Neural cell (in vitro differentiated cells): Measurements from ENCODE around the gene TBPL1. TPM values are rescaled to one million over a fixed set of nuclear protein-coding genes. Genes with fewer than 3 reads are reported as not detected.

Source experiments
- H2AFZ ChIP-seq: fragments of 200-600, 300-800 bp; sonication (generic), shearing (Covaris generic); 2 replicates; pipeline ENCODE4 v1.6.0; 2014; ENCODE audit warnings: low read depth, mild to moderate bottlenecking, antibody characterized with exemption, low read length, moderate library complexity
- H3F3A ChIP-seq: fragments of 200-600 bp; shearing (Covaris generic); 2 replicates; pipeline ENCODE4 v1.6.1; 2016; ENCODE audit warnings: mild to moderate bottlenecking, moderate library complexity, mixed read lengths, antibody characterized with exemption, low read length; ENCODE audit not compliant: insufficient read depth, poor library complexity, severe bottlenecking
- H3K27ac ChIP-seq: fragments of 200-600, 300-800 bp; sonication (generic), shearing (Covaris generic); 2 replicates; pipeline ENCODE4 v1.5.1; 2014; ENCODE audit warnings: mild to moderate bottlenecking, low read length, moderate library complexity
- H3K27me3 ChIP-seq: fragments of 300-800, 200-600 bp; sonication (generic), shearing (Covaris generic); 2 replicates; pipeline ENCODE4 v1.6.0; 2014; ENCODE audit warnings: mild to moderate bottlenecking, low read depth, low read length, moderate library complexity; ENCODE audit not compliant: insufficient read depth
- H3K36me3 ChIP-seq: fragments of 300-800, 200-600 bp; sonication (generic), shearing (Covaris generic); 2 replicates; pipeline ENCODE4 v1.5.1; 2014; ENCODE audit warnings: mild to moderate bottlenecking, antibody characterized with exemption, low read length, moderate library complexity; ENCODE audit not compliant: insufficient read depth
- H3K4me2 ChIP-seq: fragments of 300-800, 200-600 bp; sonication (generic), shearing (Covaris generic); 2 replicates; pipeline ENCODE4 v1.6.0; 2014; ENCODE audit warnings: mild to moderate bottlenecking, low read length
- H3K4me3 ChIP-seq: fragments of 300-800, 200-600 bp; sonication (generic), shearing (Covaris generic); 2 replicates; pipeline ENCODE4 v1.5.1; 2014; ENCODE audit warnings: mild to moderate bottlenecking, low read length, moderate library complexity
- H3K79me2 ChIP-seq: fragments of 200-600 bp; shearing (Covaris generic); replicated peaks from 2 replicates; pipeline ENCODE4 v1.6.0; 2014; ENCODE audit warnings: mild to moderate bottlenecking, low read length, moderate library complexity; ENCODE audit not compliant: insufficient read depth
- H3K9ac ChIP-seq: fragments of 300-800, 200-600 bp; sonication (generic), shearing (Covaris generic); 2 replicates; pipeline ENCODE4 v1.6.1; 2016; ENCODE audit warnings: mild to moderate bottlenecking, low read length, mixed read lengths
- H3K9me2 ChIP-seq: fragments of 200-600 bp; shearing (Covaris generic); 2 replicates; pipeline ENCODE4 v1.6.1; 2016; ENCODE audit warnings: mild to moderate bottlenecking, low read length, mixed read lengths; ENCODE audit not compliant: insufficient read depth
- H3K9me3 ChIP-seq: fragments of 200-600, 300-800 bp; sonication (generic), shearing (Covaris generic); 2 replicates; pipeline ENCODE4 v1.6.1; 2016; ENCODE audit warnings: mild to moderate bottlenecking, mixed run types, low read length, moderate library complexity, mixed read lengths
- H4K20me1 ChIP-seq: fragments of 200-600 bp; shearing (Covaris generic); 2 replicates; pipeline ENCODE4 v1.6.1; 2016; ENCODE audit warnings: mild to moderate bottlenecking, mixed run types; ENCODE audit not compliant: insufficient read depth
- EP300 ChIP-seq: fragments of 450-650 bp; conservative IDR thresholded peaks from 2 replicates; pipeline ENCODE4 v1.6.1; 2014; ENCODE audit warnings: antibody characterized with exemption, mild to moderate bottlenecking, moderate library complexity; ENCODE audit not compliant: poor library complexity, severe bottlenecking
- EZH2 ChIP-seq: fragments of 200-600, 300-800 bp; shearing (Covaris generic), sonication (generic); IDR thresholded peaks from 2 replicates; pipeline ENCODE4 v1.6.1; 2014; ENCODE audit warnings: antibody characterized with exemption, low read length, borderline replicate concordance, mild to moderate bottlenecking; ENCODE audit not compliant: insufficient read depth, poor library complexity, severe bottlenecking
- MXI1 ChIP-seq: fragments of 450-650 bp; conservative IDR thresholded peaks from 2 replicates; pipeline ENCODE4 v1.6.1; 2014; ENCODE audit warnings: antibody characterized with exemption, mild to moderate bottlenecking; ENCODE audit not compliant: poor library complexity, severe bottlenecking
- POLR2AphosphoS5 ChIP-seq: IDR thresholded peaks from 2 replicates; pipeline ENCODE4 v1.6.1; 2012
- RAD21 ChIP-seq: fragments of 450-650 bp; conservative IDR thresholded peaks from 2 replicates; pipeline ENCODE4 v1.6.1; 2014; ENCODE audit warnings: antibody characterized with exemption, mild to moderate bottlenecking, moderate library complexity
- SMC3 ChIP-seq: fragments of 450-650 bp; conservative IDR thresholded peaks from 2 replicates; pipeline ENCODE4 v1.6.1; 2014; ENCODE audit warnings: antibody characterized with exemption, mild to moderate bottlenecking, moderate library complexity; ENCODE audit not compliant: poor library complexity
- TAF1 ChIP-seq: IDR thresholded peaks from 2 replicates; pipeline ENCODE4 v1.6.1; 2012; ENCODE audit warnings: low read depth
- polyA plus RNA-seq: library from polyadenylated mRNA; depleted of rRNA; stranded (reverse); fragments of >200 nt; gene quantifications from 2 replicates; pipeline ENCODE4 v1.2.3, GENCODE V29; 2014
- TF ChIP-seq, protein P1 (sequence below): IDR thresholded peaks from 2 replicates; pipeline ENCODE4 v1.6.1; 2012; ENCODE audit warnings: borderline replicate concordance
- TF ChIP-seq, protein P2 (sequence below): fragments of 450-650 bp; IDR thresholded peaks from 2 replicates; pipeline ENCODE4 v1.5.1; 2014; ENCODE audit warnings: antibody characterized with exemption, mild to moderate bottlenecking, moderate library complexity; ENCODE audit not compliant: poor library complexity, severe bottlenecking

TBPL1 gene
- polyA plus RNA-seq, 1 donor from 2014 or later, result 110 TPM

DNA sequence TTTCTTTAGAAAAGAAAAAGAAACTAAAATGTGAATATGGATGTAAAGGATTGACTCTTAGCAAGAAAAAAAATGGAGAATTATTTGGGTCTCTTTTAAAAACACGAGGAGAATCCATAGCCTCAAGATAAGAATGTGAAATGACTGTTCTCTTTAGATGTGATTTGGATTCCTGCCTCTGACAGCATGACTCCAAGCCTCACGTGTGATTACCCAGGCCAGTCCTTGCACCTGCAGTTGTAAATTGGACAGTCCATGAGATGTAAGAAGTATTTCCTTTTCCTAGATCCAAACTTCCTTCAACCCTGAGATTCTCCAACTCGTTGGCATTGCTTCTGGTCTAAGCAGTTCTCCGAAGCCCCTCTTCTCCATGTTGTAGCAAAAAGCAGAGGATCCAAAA, 67.5 kb downstream of the TBPL1 start:
- Histone ChIP-seq H3K4me2 (no peak overlapping the region), H3K79me2 (no peaks in the 10 kb centered on the region), H3F3A (no peaks in the 10 kb centered on the region), H4K20me1 (no peaks in the 10 kb centered on the region), H3K9ac (no peak overlapping the region), H3K9me2 (no peaks in the 10 kb centered on the region), H3K27me3 (no peaks in the 10 kb centered on the region), H3K9me3 (no peaks in the 10 kb centered on the region), H3K4me3 (no peak overlapping the region), H3K27ac (no peak overlapping the region), H3K36me3 (no peaks in the 10 kb centered on the region), H2AFZ (no peak overlapping the region)
- TF ChIP-seq, protein P1, sequence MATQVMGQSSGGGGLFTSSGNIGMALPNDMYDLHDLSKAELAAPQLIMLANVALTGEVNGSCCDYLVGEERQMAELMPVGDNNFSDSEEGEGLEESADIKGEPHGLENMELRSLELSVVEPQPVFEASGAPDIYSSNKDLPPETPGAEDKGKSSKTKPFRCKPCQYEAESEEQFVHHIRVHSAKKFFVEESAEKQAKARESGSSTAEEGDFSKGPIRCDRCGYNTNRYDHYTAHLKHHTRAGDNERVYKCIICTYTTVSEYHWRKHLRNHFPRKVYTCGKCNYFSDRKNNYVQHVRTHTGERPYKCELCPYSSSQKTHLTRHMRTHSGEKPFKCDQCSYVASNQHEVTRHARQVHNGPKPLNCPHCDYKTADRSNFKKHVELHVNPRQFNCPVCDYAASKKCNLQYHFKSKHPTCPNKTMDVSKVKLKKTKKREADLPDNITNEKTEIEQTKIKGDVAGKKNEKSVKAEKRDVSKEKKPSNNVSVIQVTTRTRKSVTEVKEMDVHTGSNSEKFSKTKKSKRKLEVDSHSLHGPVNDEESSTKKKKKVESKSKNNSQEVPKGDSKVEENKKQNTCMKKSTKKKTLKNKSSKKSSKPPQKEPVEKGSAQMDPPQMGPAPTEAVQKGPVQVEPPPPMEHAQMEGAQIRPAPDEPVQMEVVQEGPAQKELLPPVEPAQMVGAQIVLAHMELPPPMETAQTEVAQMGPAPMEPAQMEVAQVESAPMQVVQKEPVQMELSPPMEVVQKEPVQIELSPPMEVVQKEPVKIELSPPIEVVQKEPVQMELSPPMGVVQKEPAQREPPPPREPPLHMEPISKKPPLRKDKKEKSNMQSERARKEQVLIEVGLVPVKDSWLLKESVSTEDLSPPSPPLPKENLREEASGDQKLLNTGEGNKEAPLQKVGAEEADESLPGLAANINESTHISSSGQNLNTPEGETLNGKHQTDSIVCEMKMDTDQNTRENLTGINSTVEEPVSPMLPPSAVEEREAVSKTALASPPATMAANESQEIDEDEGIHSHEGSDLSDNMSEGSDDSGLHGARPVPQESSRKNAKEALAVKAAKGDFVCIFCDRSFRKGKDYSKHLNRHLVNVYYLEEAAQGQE, result no peak
- no peak for TF ChIP-seq SMC3

DNA sequence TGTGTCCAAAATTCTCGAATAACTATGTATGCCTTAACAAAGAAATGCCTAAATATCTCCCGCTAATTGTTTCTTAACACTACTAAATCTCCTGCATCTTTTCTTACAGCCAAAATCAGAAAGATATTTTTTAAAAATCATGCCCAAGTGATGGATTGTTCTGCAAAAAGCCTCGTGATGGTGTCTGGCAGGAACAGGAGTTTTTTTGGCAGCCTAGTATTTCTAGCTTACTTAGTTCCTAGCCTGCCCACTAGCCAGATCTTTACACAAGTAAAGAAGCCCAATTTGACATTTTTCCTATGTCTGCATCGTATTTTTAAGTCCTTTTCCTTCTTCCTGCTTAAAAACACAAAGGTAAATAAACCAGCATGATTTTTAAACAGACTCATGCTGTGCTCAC, 67.9 kb downstream of the TBPL1 start:
- H3K4me3 ChIP-seq, result no peak overlapping the region
- no peaks in the 10 kb centered on the region for H3K9me3 ChIP-seq
- no peaks in the 10 kb centered on the region for H3K79me2 ChIP-seq
- no peaks in the 10 kb centered on the region for H3K9me2 ChIP-seq
- H3K9ac ChIP-seq, result no peak overlapping the region
- no peaks in the 10 kb centered on the region for H4K20me1 ChIP-seq
- no peak overlapping the region for H3K27ac ChIP-seq
- H2AFZ ChIP-seq, result no peak overlapping the region
- H3F3A ChIP-seq, result no peaks in the 10 kb centered on the region
- H3K36me3 ChIP-seq, result no peaks in the 10 kb centered on the region
- TF ChIP-seq POLR2AphosphoS5 (no peak), RAD21 (no peak), TAF1 (no peak), EZH2 (no peak), MXI1 (no peak), SMC3 (no peak), EP300 (no peak)
- TF ChIP-seq, protein P2, sequence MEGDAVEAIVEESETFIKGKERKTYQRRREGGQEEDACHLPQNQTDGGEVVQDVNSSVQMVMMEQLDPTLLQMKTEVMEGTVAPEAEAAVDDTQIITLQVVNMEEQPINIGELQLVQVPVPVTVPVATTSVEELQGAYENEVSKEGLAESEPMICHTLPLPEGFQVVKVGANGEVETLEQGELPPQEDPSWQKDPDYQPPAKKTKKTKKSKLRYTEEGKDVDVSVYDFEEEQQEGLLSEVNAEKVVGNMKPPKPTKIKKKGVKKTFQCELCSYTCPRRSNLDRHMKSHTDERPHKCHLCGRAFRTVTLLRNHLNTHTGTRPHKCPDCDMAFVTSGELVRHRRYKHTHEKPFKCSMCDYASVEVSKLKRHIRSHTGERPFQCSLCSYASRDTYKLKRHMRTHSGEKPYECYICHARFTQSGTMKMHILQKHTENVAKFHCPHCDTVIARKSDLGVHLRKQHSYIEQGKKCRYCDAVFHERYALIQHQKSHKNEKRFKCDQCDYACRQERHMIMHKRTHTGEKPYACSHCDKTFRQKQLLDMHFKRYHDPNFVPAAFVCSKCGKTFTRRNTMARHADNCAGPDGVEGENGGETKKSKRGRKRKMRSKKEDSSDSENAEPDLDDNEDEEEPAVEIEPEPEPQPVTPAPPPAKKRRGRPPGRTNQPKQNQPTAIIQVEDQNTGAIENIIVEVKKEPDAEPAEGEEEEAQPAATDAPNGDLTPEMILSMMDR, result no peak
- TF ChIP-seq, protein P1, result no peak
- H3K27me3 ChIP-seq, result no peaks in the 10 kb centered on the region
- H3K4me2 ChIP-seq, result no peak overlapping the region
